Stomach smooth muscle (tissue), 2 donors: ENCODE results near the gene BCL2L1.

Experiments
- H3K27ac ChIP-seq: one replicate; pipeline ENCODE4 v1.7.0; 2013; ENCODE audit warnings: mild to moderate bottlenecking, low read length, inconsistent platforms
- H3K27me3 ChIP-seq, 2 donors: one replicate each; pipeline ENCODE4 v1.7.0; 2013; ENCODE audit warnings: low read length in 2 of 2; ENCODE audit not compliant: insufficient read depth in 2 of 2, control insufficient read depth in 1 of 2
- H3K36me3 ChIP-seq, 2 donors: one replicate each; pipeline ENCODE4 v1.7.0; 2013; ENCODE audit warnings: low read length in 2 of 2; ENCODE audit not compliant: control insufficient read depth in 2 of 2, insufficient read depth in 2 of 2
- H3K4me1 ChIP-seq: one replicate; pipeline ENCODE4 v1.7.0; 2013; ENCODE audit warnings: low read length; ENCODE audit not compliant: control insufficient read depth, insufficient read depth
- H3K4me3 ChIP-seq, 2 donors: one replicate each; pipeline ENCODE4 v1.7.0; 2013; ENCODE audit warnings: low read length in 2 of 2
- H3K9ac ChIP-seq, 2 donors: one replicate each; pipeline ENCODE4 v1.7.0; 2013; ENCODE audit warnings: low read length in 2 of 2, mild to moderate bottlenecking in 1 of 2
- H3K9me3 ChIP-seq, 2 donors: one replicate each; pipeline ENCODE4 v1.7.0; 2013; ENCODE audit warnings: low read length in 2 of 2; ENCODE audit not compliant: control insufficient read depth in 2 of 2
- donor health status: healthy.
- donor health status: Pancreatic carcinoma.

The BCL2L1 gene

GRCh38 chr20:31722257-31723068, at the start of gene BCL2L1:
TSS of gene BCL2L1 (minus strand) at chr20:31722868. CDS start at chr20:31722218, 650 bp downstream.
- Histone ChIP-seq H3K9ac (peak within 1 kb of the TSS; percentile 98 to 100), H3K27ac (peak within 1 kb of the TSS; percentile 98), H3K27me3 (no peaks in the 10 kb centered on the region), H3K4me1 (peaks cover 45% of the 10 kb centered on the region), H3K36me3 (peaks cover 4 to 17% of the 10 kb centered on the region in 2 donors), H3K4me3 (peak within 1 kb of the TSS; percentile 92 to 96), H3K9me3 (no peaks in the 10 kb centered on the region)

DNA sequence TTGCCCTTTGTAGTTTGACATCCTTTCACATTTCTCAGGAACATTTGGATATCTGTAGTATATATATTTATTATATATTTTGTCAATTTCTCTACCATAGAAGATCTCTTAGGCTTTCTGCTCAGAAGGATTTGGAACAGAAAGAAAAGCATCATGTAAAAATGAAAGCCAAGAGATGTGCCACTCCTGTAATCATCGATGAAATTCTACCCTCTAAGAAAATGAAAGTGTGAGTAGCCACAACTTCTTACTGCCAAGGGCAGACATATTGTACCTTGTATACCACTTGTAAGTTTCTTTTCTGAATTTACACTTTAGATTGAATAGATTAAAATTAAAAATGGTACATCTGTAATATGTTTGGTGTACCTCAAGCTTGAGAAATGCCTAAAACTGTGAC, 47.6 kb upstream of the BCL2L1 start:
- no peak overlapping the region for H3K27ac ChIP-seq

DNA sequence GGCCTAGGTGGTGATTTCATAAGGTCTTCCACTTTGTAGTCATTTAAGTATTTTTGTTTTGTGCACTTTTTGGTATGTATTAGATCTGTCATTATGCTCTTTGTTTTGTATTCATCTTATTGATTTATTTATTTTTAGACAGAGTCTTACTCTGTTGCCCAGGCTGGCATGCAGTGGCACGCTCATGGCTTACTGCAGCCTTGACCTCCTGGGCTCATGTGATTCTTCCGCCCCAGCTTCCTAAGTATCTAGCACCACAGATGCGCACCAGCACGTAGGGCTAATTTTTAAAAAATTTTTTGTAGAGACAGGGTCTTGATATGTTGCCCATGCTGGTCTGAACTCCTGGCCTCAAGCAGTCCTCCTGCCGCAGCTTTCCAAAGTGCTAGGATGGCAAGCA, 47.0 kb upstream of the BCL2L1 start:
- no peak overlapping the region for H3K4me3 ChIP-seq
- no peak overlapping the region for H3K27ac ChIP-seq
- H3K9ac ChIP-seq = no peak overlapping the region
- H3K4me1 ChIP-seq = no peaks in the 10 kb centered on the region
- no peaks in the 10 kb centered on the region for H3K27me3 ChIP-seq
- no peaks in the 10 kb centered on the region for H3K9me3 ChIP-seq
- no peaks in the 10 kb centered on the region for H3K36me3 ChIP-seq

More for the DNA sequence above, 47.6 kb upstream of the BCL2L1 start:
- Histone ChIP-seq H3K4me3 (no peak overlapping the region), H3K9me3 (no peaks in the 10 kb centered on the region), H3K27me3 (no peaks in the 10 kb centered on the region), H3K4me1 (no peaks in the 10 kb centered on the region), H3K9ac (no peak overlapping the region), H3K36me3 (no peaks in the 10 kb centered on the region)

DNA sequence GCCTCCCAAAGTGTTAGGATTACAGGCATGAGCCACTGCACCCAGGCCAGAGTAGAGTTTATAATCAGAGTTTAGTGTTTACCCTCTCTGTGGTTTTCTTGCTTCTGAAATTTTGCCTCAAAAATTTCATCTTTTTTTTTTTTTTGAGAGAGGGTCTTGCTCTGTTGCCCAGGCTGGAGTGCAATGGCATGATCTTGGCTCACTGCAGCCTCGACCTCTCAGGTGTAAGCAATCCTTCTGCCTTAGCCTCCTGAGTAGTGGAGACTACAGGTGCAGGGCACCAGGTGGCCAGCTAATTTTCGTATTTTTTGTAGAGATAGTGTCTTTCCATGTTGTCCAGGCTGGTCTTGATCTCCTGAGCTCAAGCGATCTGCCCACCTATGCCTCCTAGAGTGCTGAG, 45.1 kb upstream of the BCL2L1 start:
- H3K36me3 ChIP-seq = no peaks in the 10 kb centered on the region

GRCh38 chr20:31764641-31765305, 42.1 kb upstream of the BCL2L1 start:
- Histone ChIP-seq H3K9me3 (no peaks in the 10 kb centered on the region), H3K27ac (no peak overlapping the region), H3K9ac (no peak overlapping the region), H3K27me3 (no peaks in the 10 kb centered on the region), H3K4me1 (no peaks in the 10 kb centered on the region), H3K4me3 (no peak overlapping the region), H3K36me3 (no peaks in the 10 kb centered on the region)

More for the DNA sequence above, 45.1 kb upstream of the BCL2L1 start:
- Histone ChIP-seq H3K27ac (no peak overlapping the region), H3K4me3 (no peak overlapping the region), H3K4me1 (no peaks in the 10 kb centered on the region), H3K27me3 (no peaks in the 10 kb centered on the region), H3K9me3 (no peaks in the 10 kb centered on the region), H3K9ac (no peak overlapping the region)

- H3K36me3 ChIP-seq = no peaks in the 10 kb centered on the region
These were observed 38.0 kb upstream of the BCL2L1 start for GRCh38 chr20:31760519-31761240.

GRCh38 chr20:31759836-31760518, 37.3 kb upstream of the BCL2L1 start:
- no peak overlapping the region for H3K9ac ChIP-seq
- H3K4me3 ChIP-seq = no peak overlapping the region
- H3K4me1 ChIP-seq = no peaks in the 10 kb centered on the region
- no peaks in the 10 kb centered on the region for H3K36me3 ChIP-seq
- no peak overlapping the region for H3K27ac ChIP-seq
- H3K27me3 ChIP-seq = no peaks in the 10 kb centered on the region
- H3K9me3 ChIP-seq = no peaks in the 10 kb centered on the region

More at GRCh38 chr20:31760519-31761240, 38.0 kb upstream of the BCL2L1 start:
- Histone ChIP-seq H3K4me3 (no peak overlapping the region), H3K9me3 (no peaks in the 10 kb centered on the region), H3K27ac (no peak overlapping the region), H3K27me3 (no peaks in the 10 kb centered on the region), H3K9ac (no peak overlapping the region), H3K4me1 (no peaks in the 10 kb centered on the region)

DNA sequence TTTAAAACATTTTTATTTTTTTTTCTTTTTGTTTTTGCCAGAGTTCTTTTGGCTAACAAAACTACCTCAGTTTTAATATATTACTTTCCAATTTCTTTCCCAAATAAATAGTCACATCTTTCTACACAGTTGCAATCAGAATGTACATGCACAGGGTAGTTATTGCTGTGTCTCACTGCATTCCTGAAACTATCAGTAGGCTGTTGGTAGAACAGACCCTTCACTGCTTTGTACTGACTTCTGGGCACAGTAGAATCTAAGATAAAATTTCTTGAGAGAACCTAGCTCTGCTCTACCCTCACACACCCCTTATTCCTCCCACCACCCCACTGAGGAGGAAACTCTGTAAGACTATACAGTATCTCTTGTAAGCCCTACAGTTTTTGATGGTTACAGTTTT, 36.3 kb upstream of the BCL2L1 start:
- Histone ChIP-seq H3K4me3 (no peak overlapping the region), H3K36me3 (no peaks in the 10 kb centered on the region), H3K4me1 (no peaks in the 10 kb centered on the region), H3K27me3 (no peaks in the 10 kb centered on the region), H3K9ac (no peak overlapping the region), H3K9me3 (no peaks in the 10 kb centered on the region), H3K27ac (no peak overlapping the region)

DNA sequence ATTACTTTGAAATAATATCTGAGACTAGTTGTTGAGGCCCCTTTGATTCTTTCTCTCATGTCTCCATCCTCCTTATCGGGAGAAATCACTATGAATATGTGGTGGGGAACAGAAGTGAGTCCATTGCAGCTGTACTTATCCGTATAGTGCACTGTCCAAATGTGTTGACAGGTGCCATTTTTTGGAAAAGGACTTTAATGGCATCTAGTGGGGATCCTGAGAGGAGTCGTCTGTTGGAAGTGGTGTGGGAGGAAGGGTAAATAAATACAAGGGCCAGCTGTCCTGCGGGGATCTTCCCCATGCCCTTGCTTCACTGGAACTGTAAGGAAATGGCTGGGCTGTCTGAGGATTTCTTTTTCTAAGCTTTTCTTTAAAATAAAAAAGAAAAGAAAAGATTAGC, 35.9 kb upstream of the BCL2L1 start:
- Histone ChIP-seq H3K4me1 (no peaks in the 10 kb centered on the region), H3K36me3 (no peaks in the 10 kb centered on the region), H3K9ac (no peak overlapping the region), H3K4me3 (no peak overlapping the region), H3K9me3 (no peaks in the 10 kb centered on the region), H3K27me3 (no peaks in the 10 kb centered on the region), H3K27ac (no peak overlapping the region)

GRCh38 chr20:31757254-31757653, 34.6 kb upstream of the BCL2L1 start:
- no peak overlapping the region for H3K27ac ChIP-seq
- H3K9ac ChIP-seq = no peak overlapping the region
- H3K4me3 ChIP-seq = no peak overlapping the region
- no peaks in the 10 kb centered on the region for H3K4me1 ChIP-seq
- H3K27me3 ChIP-seq = no peaks in the 10 kb centered on the region
- no peaks in the 10 kb centered on the region for H3K9me3 ChIP-seq
- H3K36me3 ChIP-seq = no peaks in the 10 kb centered on the region
